MG63 (cell line): ENCODE data around the gene LIMS4. TPM values are rescaled to one million over a fixed set of nuclear protein-coding genes. Genes with fewer than 3 reads are reported as not detected.
"Not testable (repeated sequence)": the region's sequence is repeated elsewhere in the genome, so short reads cannot be mapped to it uniquely, and the experiment has no call there.

Source experiments
- DNase-seq: peaks from one replicate; pipeline ENCODE4 v3.0.0-alpha.2; 2020
- H3K27me3 ChIP-seq: fragments of 250-450 bp; sonication (Bioruptor Pico); 2 replicates; pipeline ENCODE4 v1.5.1; 2020; ENCODE audit warnings: mild to moderate bottlenecking, moderate library complexity
- H3K36me3 ChIP-seq: fragments of 250-450 bp; sonication (Bioruptor Pico); 2 replicates; pipeline ENCODE4 v1.5.1; 2020; ENCODE audit warnings: mild to moderate bottlenecking, moderate library complexity
- H3K4me3 ChIP-seq: fragments of 250-450 bp; sonication (Bioruptor Pico); 2 replicates; pipeline ENCODE4 v1.5.1; 2020; ENCODE audit warnings: mild to moderate bottlenecking, moderate library complexity
- H3K9me3 ChIP-seq: fragments of 250-450 bp; sonication (Bioruptor Pico); 2 replicates; pipeline ENCODE4 v1.5.1; 2020; ENCODE audit warnings: mild to moderate bottlenecking, moderate library complexity
- total RNA-seq: library from RNA; depleted of rRNA; stranded (reverse); fragments of >200 nt; shearing (Covaris generic); gene quantifications from 2 replicates; pipeline ENCODE4 v1.2.3, GENCODE V29; 2014; ENCODE audit warnings: low replicate concordance; rRNA removed

LIMS4 gene
- total RNA-seq, result 0.26 TPM in 1 of 2 replicates, not detected in the other

GRCh38 chr2:110472171-110473058 lies at the start of gene LIMS4:
TSS of gene LIMS4 (minus strand) at chr2:110472816. CDS start at chr2:110472778, 38 bp downstream.
- not testable (repeated sequence) for H3K36me3 ChIP-seq, H3K9me3 ChIP-seq, H3K4me3 ChIP-seq, H3K27me3 ChIP-seq, DNase-seq

- not testable (repeated sequence) for DNase-seq, H3K36me3 ChIP-seq
Observed at GRCh38 chr2:110499755-110500377, 27.2 kb upstream of the LIMS4 start.

GRCh38 chr2:110496027-110496426 lies 23.4 kb upstream of the LIMS4 start:
- DNase-seq, H3K9me3 ChIP-seq, H3K36me3 ChIP-seq, H3K27me3 ChIP-seq, H3K4me3 ChIP-seq: not testable (repeated sequence)

More at GRCh38 chr2:110499755-110500377, 27.2 kb upstream of the LIMS4 start:
- not testable (repeated sequence) for H3K27me3 ChIP-seq, H3K9me3 ChIP-seq, H3K4me3 ChIP-seq

- not testable (repeated sequence) for H3K27me3 ChIP-seq, DNase-seq, H3K4me3 ChIP-seq, H3K36me3 ChIP-seq, H3K9me3 ChIP-seq
Observed at GRCh38 chr2:110494488-110494887, 21.9 kb upstream of the LIMS4 start.

GRCh38 chr2:110488991-110489390 lies 16.4 kb upstream of the LIMS4 start:
- H3K9me3 ChIP-seq, H3K36me3 ChIP-seq, H3K27me3 ChIP-seq, DNase-seq, H3K4me3 ChIP-seq: not testable (repeated sequence)

GRCh38 chr2:110482697-110483096 lies 10.1 kb upstream of the LIMS4 start:
- not testable (repeated sequence) for H3K27me3 ChIP-seq, DNase-seq, H3K4me3 ChIP-seq, H3K36me3 ChIP-seq, H3K9me3 ChIP-seq

GRCh38 chr2:110481200-110481599 lies 8.6 kb upstream of the LIMS4 start:
- H3K4me3 ChIP-seq, H3K9me3 ChIP-seq, H3K36me3 ChIP-seq, H3K27me3 ChIP-seq, DNase-seq: not testable (repeated sequence)

- not testable (repeated sequence) for H3K36me3 ChIP-seq, H3K27me3 ChIP-seq, DNase-seq, H3K4me3 ChIP-seq, H3K9me3 ChIP-seq
Observed at GRCh38 chr2:110480084-110480483, 7.5 kb upstream of the LIMS4 start.

GRCh38 chr2:110477370-110477769 lies 4.8 kb upstream of the LIMS4 start:
- H3K36me3 ChIP-seq, H3K9me3 ChIP-seq, H3K4me3 ChIP-seq, H3K27me3 ChIP-seq, DNase-seq: not testable (repeated sequence)

GRCh38 chr2:110476952-110477351 lies 4.3 kb upstream of the LIMS4 start:
- not testable (repeated sequence) for H3K9me3 ChIP-seq, H3K27me3 ChIP-seq, H3K4me3 ChIP-seq, DNase-seq, H3K36me3 ChIP-seq

GRCh38 chr2:110475627-110476359 lies 3.2 kb upstream of the LIMS4 start:
- H3K27me3 ChIP-seq, H3K9me3 ChIP-seq, H3K4me3 ChIP-seq, DNase-seq, H3K36me3 ChIP-seq: not testable (repeated sequence)

- not testable (repeated sequence) for H3K9me3 ChIP-seq, H3K27me3 ChIP-seq, DNase-seq, H3K36me3 ChIP-seq, H3K4me3 ChIP-seq
Observed at GRCh38 chr2:110474898-110475297, 2.3 kb upstream of the LIMS4 start.

- H3K36me3 ChIP-seq, DNase-seq, H3K9me3 ChIP-seq, H3K4me3 ChIP-seq, H3K27me3 ChIP-seq: not testable (repeated sequence)
Observed at GRCh38 chr2:110473059-110473358, 393 bp upstream of the LIMS4 start.

GRCh38 chr2:110468921-110469320 lies 3.7 kb downstream of the LIMS4 start:
- H3K27me3 ChIP-seq, H3K9me3 ChIP-seq, H3K4me3 ChIP-seq, H3K36me3 ChIP-seq, DNase-seq: not testable (repeated sequence)

- not testable (repeated sequence) for DNase-seq, H3K27me3 ChIP-seq, H3K9me3 ChIP-seq, H3K4me3 ChIP-seq, H3K36me3 ChIP-seq
Observed at GRCh38 chr2:110465312-110465711, 7.3 kb downstream of the LIMS4 start.

- H3K27me3 ChIP-seq, H3K9me3 ChIP-seq, DNase-seq, H3K36me3 ChIP-seq, H3K4me3 ChIP-seq: not testable (repeated sequence)
Observed at GRCh38 chr2:110462458-110462857, 10.2 kb downstream of the LIMS4 start.

- not testable (repeated sequence) for H3K36me3 ChIP-seq, H3K4me3 ChIP-seq, H3K9me3 ChIP-seq, DNase-seq, H3K27me3 ChIP-seq
Observed at GRCh38 chr2:110460318-110460717, 12.3 kb downstream of the LIMS4 start.
